ENCODE data around the gene LEMD3. TPM values are rescaled to one million over a fixed set of nuclear protein-coding genes. Genes with fewer than 3 reads are reported as not detected.
"Not testable (repeated sequence)": the region's sequence is repeated elsewhere in the genome, so short reads cannot be mapped to it uniquely, and the experiment has no call there.

The LEMD3 gene
- total RNA-seq, 1 donor from 2014 or later = 35.8 TPM

DNA sequence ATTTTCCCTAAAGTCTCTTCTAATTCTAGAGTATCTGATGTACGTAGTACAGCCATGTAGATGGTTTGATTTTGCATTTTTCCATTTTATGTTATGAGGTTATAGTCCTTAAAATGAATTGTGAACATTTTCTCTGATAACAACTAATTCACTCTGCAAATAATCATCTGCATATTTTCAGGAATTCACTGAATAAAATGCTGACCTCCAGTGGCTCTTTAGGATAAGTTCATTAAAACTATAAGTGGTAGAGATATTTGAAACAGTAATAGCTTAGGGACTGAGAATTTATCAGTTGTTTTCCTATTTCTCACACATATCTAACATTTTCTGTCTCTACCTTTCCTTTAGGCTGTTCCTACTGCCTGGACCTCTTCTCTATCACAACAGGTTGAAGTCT lies 113.5 kb downstream of the LEMD3 start:
- DNase-seq (ENCODE audit: extremely low spot score in 2 of 2) = no peak
- no peak for TF ChIP-seq POLR2AphosphoS5 (IDR thresholded peaks at IDR 0.05; ENCODE audit: insufficient read depth in 1 of 2, low read depth in 1 of 2)
- no peak for TF ChIP-seq POLR2A (IDR thresholded peaks at IDR 0.05)
- TF ChIP-seq, protein P1, sequence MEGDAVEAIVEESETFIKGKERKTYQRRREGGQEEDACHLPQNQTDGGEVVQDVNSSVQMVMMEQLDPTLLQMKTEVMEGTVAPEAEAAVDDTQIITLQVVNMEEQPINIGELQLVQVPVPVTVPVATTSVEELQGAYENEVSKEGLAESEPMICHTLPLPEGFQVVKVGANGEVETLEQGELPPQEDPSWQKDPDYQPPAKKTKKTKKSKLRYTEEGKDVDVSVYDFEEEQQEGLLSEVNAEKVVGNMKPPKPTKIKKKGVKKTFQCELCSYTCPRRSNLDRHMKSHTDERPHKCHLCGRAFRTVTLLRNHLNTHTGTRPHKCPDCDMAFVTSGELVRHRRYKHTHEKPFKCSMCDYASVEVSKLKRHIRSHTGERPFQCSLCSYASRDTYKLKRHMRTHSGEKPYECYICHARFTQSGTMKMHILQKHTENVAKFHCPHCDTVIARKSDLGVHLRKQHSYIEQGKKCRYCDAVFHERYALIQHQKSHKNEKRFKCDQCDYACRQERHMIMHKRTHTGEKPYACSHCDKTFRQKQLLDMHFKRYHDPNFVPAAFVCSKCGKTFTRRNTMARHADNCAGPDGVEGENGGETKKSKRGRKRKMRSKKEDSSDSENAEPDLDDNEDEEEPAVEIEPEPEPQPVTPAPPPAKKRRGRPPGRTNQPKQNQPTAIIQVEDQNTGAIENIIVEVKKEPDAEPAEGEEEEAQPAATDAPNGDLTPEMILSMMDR (IDR thresholded peaks at IDR 0.05) = no peak
- peaks cover 19% of the 10 kb centered on the region for H3K4me1 ChIP-seq
- no peaks in the 10 kb centered on the region for H3K27me3 ChIP-seq
- H3K4me3 ChIP-seq = no peak overlapping the region
- intact Hi-C loops (cut with DNase I) = loop anchor here (5.0 kb wide), 1 partner anchor 89 kb away; no protein-coding TSS in a partner anchor
- H3K36me3 ChIP-seq = no peaks in the 10 kb centered on the region
- H3K27ac ChIP-seq = no peak overlapping the region
- H3K9me3 ChIP-seq = no peaks in the 10 kb centered on the region

DNA sequence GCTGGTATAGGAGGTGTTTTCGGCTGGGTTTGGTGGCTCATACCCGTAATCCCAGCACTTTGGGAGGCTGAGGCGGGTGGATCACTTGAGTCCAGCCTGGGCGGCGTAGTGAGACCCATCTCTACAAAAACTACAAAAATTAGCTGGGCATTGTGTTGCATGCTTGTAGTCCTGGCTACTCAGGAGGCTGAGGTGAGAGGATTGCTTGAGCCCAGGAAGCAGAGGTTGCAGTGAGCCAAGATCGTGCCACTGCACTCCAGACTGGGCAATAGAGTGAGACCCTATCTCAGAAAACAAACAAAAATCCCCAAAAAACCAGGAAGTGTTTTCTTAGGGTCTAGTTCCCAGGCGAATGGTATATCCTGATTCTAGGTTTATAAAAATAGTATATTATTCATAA lies 116.1 kb downstream of the LEMD3 start:
- H3K27me3 ChIP-seq; H3K4me3 ChIP-seq; H3K9me3 ChIP-seq; H3K4me1 ChIP-seq; H3K27ac ChIP-seq; intact Hi-C loops (cut with DNase I); DNase-seq (ENCODE audit: extremely low spot score in 2 of 2); H3K36me3 ChIP-seq: not testable (repeated sequence)

DNA sequence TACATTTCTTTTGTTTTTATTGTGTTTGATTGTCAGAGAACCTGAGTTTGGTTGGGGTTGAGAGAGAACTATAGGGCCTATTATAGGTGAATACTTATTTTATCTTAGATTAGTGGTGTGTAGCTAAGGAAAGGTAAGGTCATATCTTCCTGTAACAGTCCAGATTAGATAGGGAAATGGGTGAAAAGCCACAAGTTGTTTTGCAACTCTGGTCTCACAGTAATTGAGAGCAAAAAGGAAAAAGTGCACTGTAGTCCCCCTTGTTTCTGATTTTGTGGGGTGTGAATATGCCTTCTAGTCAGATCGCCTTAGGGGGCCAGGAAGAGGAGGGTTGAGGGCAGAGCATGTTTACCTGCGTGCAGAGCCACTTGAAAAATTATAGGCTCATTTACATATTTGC lies 118.0 kb downstream of the LEMD3 start:
- H3K27me3 ChIP-seq = no peaks in the 10 kb centered on the region
- intact Hi-C loops (cut with DNase I) = no loop called here
- H3K4me1 ChIP-seq = no peaks in the 10 kb centered on the region
- H3K9me3 ChIP-seq = no peaks in the 10 kb centered on the region
- TF ChIP-seq, protein P1 (IDR thresholded peaks at IDR 0.05) = no peak
- TF ChIP-seq POLR2A (IDR thresholded peaks at IDR 0.05) = no peak
- no peak for TF ChIP-seq POLR2AphosphoS5 (IDR thresholded peaks at IDR 0.05; ENCODE audit: insufficient read depth in 1 of 2, low read depth in 1 of 2)
- no peak overlapping the region for H3K27ac ChIP-seq
- no peak for DNase-seq (ENCODE audit: extremely low spot score in 2 of 2)
- no peak overlapping the region for H3K4me3 ChIP-seq
- H3K36me3 ChIP-seq = no peaks in the 10 kb centered on the region

DNA sequence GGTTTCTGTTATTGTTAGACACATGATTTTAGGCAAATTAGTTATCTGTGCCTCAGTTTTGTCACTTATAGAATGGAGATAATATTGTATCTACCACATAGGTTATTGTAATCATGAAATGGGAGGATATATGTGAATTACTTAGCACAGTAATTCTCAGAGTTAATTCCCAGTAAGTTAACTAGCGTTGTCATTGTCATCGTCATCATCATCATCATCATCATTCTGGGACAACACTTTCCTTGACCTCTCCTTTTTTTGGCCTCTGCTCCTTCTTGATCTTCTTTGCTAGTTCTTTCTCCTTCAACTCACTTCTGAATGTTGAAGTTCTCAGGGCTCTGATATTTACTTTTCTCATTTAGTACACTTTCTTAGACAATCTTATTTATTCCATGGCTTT lies 122.9 kb downstream of the LEMD3 start:
- Histone ChIP-seq H3K9me3 (no peaks in the 10 kb centered on the region), H3K36me3 (no peaks in the 10 kb centered on the region), H3K27me3 (no peaks in the 10 kb centered on the region), H3K4me1 (no peaks in the 10 kb centered on the region), H3K4me3 (no peak overlapping the region), H3K27ac (no peak overlapping the region)
- no peak for DNase-seq (ENCODE audit: extremely low spot score in 2 of 2)
- TF ChIP-seq, protein P1 (IDR thresholded peaks at IDR 0.05) = no peak
- TF ChIP-seq POLR2A (IDR thresholded peaks at IDR 0.05) (no peak), POLR2AphosphoS5 (IDR thresholded peaks at IDR 0.05; ENCODE audit: insufficient read depth in 1 of 2, low read depth in 1 of 2) (no peak)
- intact Hi-C loops (cut with DNase I) = no loop called here

DNA sequence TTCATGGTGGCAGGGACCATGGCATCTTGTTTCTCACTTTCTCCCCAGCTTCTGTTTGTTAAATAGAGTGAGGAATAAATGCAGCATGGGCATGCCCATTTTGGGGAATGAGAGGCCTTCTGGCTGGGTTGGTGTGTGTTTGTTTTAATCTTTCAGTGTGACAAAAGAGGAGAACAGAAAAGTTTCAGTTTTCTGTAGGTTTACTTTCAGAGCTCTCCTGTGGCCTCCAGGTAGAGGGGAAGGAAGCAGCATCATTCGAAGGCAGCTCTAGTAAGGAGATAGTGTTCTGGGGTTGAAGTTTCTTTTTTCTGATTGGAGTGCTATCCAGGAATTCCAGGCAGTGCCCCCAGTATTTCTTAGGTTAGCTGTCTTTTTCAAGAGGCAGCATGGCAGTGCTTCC lies 124.4 kb downstream of the LEMD3 start:
- no peaks in the 10 kb centered on the region for H3K36me3 ChIP-seq
- H3K4me1 ChIP-seq = no peaks in the 10 kb centered on the region
- H3K27ac ChIP-seq = no peak overlapping the region
- no peaks in the 10 kb centered on the region for H3K27me3 ChIP-seq
- no peak for TF ChIP-seq POLR2A (IDR thresholded peaks at IDR 0.05)
- TF ChIP-seq POLR2AphosphoS5 (IDR thresholded peaks at IDR 0.05; ENCODE audit: insufficient read depth in 1 of 2, low read depth in 1 of 2) = no peak
- TF ChIP-seq, protein P1 (IDR thresholded peaks at IDR 0.05) = no peak
- no peak overlapping the region for H3K4me3 ChIP-seq
- no peak for DNase-seq (ENCODE audit: extremely low spot score in 2 of 2)
- intact Hi-C loops (cut with DNase I) = no loop called here
- H3K9me3 ChIP-seq = no peaks in the 10 kb centered on the region

Measured in vagina (tissue), 2 donors.